Osteoblast (primary cell): ENCODE data around the gene C1orf226. TPM values are rescaled to one million over a fixed set of nuclear protein-coding genes. Genes with fewer than 3 reads are reported as not detected.
"Not testable (repeated sequence)": the region's sequence is repeated elsewhere in the genome, so short reads cannot be mapped to it uniquely, and the experiment has no call there.

ENCODE experiments used
- DNase-seq: peaks from one replicate; pipeline ENCODE4 v3.0.0; 2011; ENCODE audit warnings: low spot score, mixed read lengths; ENCODE audit not compliant: insufficient read length; ENCODE audit errors: missing footprints
- H2AFZ ChIP-seq: 2 replicates; pipeline ENCODE4 v1.6.0; 2011; ENCODE audit warnings: mild to moderate bottlenecking, low read length
- H3K27ac ChIP-seq: 2 replicates; pipeline ENCODE4 v1.5.1; 2011; ENCODE audit warnings: mild to moderate bottlenecking, low read depth, low read length, moderate library complexity
- H3K27me3 ChIP-seq: 2 replicates; pipeline ENCODE4 v1.6.0; 2012; ENCODE audit warnings: mild to moderate bottlenecking, control low read depth, inconsistent platforms, low read length, moderate library complexity; ENCODE audit not compliant: insufficient read depth
- H3K36me3 ChIP-seq: 2 replicates; pipeline ENCODE4 v1.5.1; 2011; ENCODE audit warnings: mild to moderate bottlenecking, low read length, control low read depth, moderate library complexity; ENCODE audit not compliant: insufficient read depth
- H3K4me1 ChIP-seq: 2 replicates; pipeline ENCODE4 v1.5.1; 2011; ENCODE audit warnings: mild to moderate bottlenecking, low read length, control low read depth, moderate library complexity; ENCODE audit not compliant: insufficient read depth
- H3K4me2 ChIP-seq: 2 replicates; pipeline ENCODE4 v1.6.0; 2011; ENCODE audit warnings: mild to moderate bottlenecking, low read length; ENCODE audit not compliant: insufficient read depth
- H3K4me3 ChIP-seq: fragments of 200-600 bp; sonication (generic); 3 replicates; pipeline ENCODE4 v1.5.1; 2012; ENCODE audit warnings: mild to moderate bottlenecking, low read length, inconsistent platforms; ENCODE audit not compliant: insufficient read depth
- H3K79me2 ChIP-seq: 2 replicates; pipeline ENCODE4 v1.6.0; 2012; ENCODE audit warnings: mild to moderate bottlenecking, low read length, control low read depth, inconsistent platforms; ENCODE audit not compliant: insufficient read depth
- H3K9me3 ChIP-seq: 2 replicates; pipeline ENCODE4 v1.5.1; 2011; ENCODE audit warnings: low read depth, low read length, control low read depth
- H4K20me1 ChIP-seq: 2 replicates; pipeline ENCODE4 v1.6.0; 2012; ENCODE audit warnings: mild to moderate bottlenecking, low read length, control low read depth; ENCODE audit not compliant: insufficient read depth
- CTCF ChIP-seq: IDR thresholded peaks from 2 replicates; pipeline ENCODE4 v1.5.1; 2011; ENCODE audit warnings: mild to moderate bottlenecking, low read depth, low read length, moderate library complexity; ENCODE audit errors: extremely low read depth
- total RNA-seq: library from RNA; depleted of rRNA; stranded (reverse); fragments of >200 nt; gene quantifications from 2 replicates; pipeline ENCODE4 v1.2.3, GENCODE V29; 2012

Gene C1orf226
- total RNA-seq, 1 donor: under 0.01 TPM

GRCh38 chr1:162351246-162351842, 30.2 kb upstream of the C1orf226 start:
- Histone ChIP-seq H3K4me2 (no peak overlapping the region), H3K4me1 (peaks cover 11% of the 10 kb centered on the region), H3K9me3 (no peaks in the 10 kb centered on the region), H3K79me2 (no peaks in the 10 kb centered on the region), H3K4me3 (no peak overlapping the region), H2AFZ (no peak overlapping the region), H3K27me3 (peaks cover 3% of the 10 kb centered on the region), H3K27ac (no peak overlapping the region), H3K36me3 (no peaks in the 10 kb centered on the region), H4K20me1 (no peaks in the 10 kb centered on the region)
- DNase-seq: peak; percentile 19
- no peak for TF ChIP-seq CTCF

DNA sequence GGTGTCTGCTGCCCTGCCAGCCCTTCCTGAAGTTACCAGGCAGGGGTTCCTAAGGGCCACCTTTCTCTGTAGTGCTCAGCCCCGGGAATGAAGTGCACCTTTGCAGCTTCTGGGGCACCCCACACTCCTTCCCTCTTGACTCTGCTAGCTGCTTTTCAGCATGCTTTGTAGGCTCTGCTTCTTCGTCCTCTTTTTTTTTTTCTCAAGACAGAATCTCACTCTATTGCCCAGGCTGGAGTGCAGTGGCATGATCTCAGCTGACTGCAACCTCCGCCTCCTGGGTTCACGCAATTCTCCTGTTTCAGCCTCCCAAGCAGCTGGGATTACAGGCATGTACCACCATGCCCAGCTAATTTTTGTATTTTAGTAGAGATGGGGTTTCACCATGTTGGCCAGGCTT, 29.7 kb upstream of the C1orf226 start:
- H3K4me2 ChIP-seq, H3K4me3 ChIP-seq, H3K27me3 ChIP-seq, H3K36me3 ChIP-seq, DNase-seq, H3K27ac ChIP-seq, H2AFZ ChIP-seq, H4K20me1 ChIP-seq, H3K9me3 ChIP-seq, H3K79me2 ChIP-seq: not testable (repeated sequence)
- peaks cover 11% of the 10 kb centered on the region for H3K4me1 ChIP-seq

DNA sequence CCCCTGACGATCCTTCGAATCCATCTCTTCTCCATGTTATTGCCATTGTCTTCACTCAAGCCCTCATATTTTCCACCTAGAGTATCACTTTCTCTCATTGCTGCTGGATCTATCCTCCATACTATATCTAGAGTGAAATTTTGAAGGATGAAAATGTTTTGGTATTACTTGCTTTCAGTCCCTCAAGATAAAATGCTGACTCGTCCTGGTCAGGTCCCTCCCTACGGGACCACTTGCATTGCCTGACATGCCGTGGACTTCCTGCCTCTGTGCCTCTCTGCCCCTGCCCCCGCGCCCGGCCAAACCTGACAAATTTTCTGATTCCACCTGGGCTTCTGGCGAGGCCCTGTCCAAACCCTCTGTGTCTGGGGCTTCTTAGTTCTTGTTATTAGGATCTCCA, 28.4 kb upstream of the C1orf226 start:
- peaks cover 3% of the 10 kb centered on the region for H3K27me3 ChIP-seq
- H3K4me2 ChIP-seq: no peak overlapping the region
- no peaks in the 10 kb centered on the region for H4K20me1 ChIP-seq
- no peaks in the 10 kb centered on the region for H3K79me2 ChIP-seq
- peaks cover 11% of the 10 kb centered on the region for H3K4me1 ChIP-seq
- no peaks in the 10 kb centered on the region for H3K9me3 ChIP-seq
- H2AFZ ChIP-seq: no peak overlapping the region
- H3K27ac ChIP-seq: no peak overlapping the region
- DNase-seq: peak; percentile 34
- H3K36me3 ChIP-seq: no peaks in the 10 kb centered on the region
- no peak overlapping the region for H3K4me3 ChIP-seq
- no peak for TF ChIP-seq CTCF

- no peaks in the 10 kb centered on the region for H3K9me3 ChIP-seq
- no peak overlapping the region for H3K27ac ChIP-seq
- no peak overlapping the region for H3K4me2 ChIP-seq
- DNase-seq: peak; percentile 31
- peaks cover 3% of the 10 kb centered on the region for H3K27me3 ChIP-seq
- H3K4me3 ChIP-seq: no peak overlapping the region
- H3K79me2 ChIP-seq: no peaks in the 10 kb centered on the region
- H4K20me1 ChIP-seq: no peaks in the 10 kb centered on the region
- TF ChIP-seq CTCF: no peak
- H3K4me1 ChIP-seq: peaks cover 11% of the 10 kb centered on the region
- H3K36me3 ChIP-seq: no peaks in the 10 kb centered on the region
- no peak overlapping the region for H2AFZ ChIP-seq
Observed at GRCh38 chr1:162353702-162354101, 27.8 kb upstream of the C1orf226 start.
